ENCODE results near the gene TMEM125.

The TMEM125 gene

GRCh38 chr1:43269627-43270375, at the start of gene TMEM125:
TSS of gene TMEM125 (plus strand) at chr1:43269983. CDS start at chr1:43272723, 2,740 bp downstream.
- TF ChIP-seq TAF1 (IDR thresholded peaks at IDR 0.05; ENCODE audit: low read depth) (no peak), CREB1 (IDR thresholded peaks at IDR 0.05; ENCODE audit: low read depth) (no peak), ZBTB7A (IDR thresholded peaks at IDR 0.05; ENCODE audit: low read depth) (no peak), RAD21 (IDR thresholded peaks at IDR 0.05; ENCODE audit: low read depth) (no peak), CEBPB (IDR thresholded peaks at IDR 0.05) (no peak)

GRCh38 chr1:43220905-43221778, 48.6 kb upstream of the TMEM125 start:
- TF ChIP-seq EP300 (IDR thresholded peaks at IDR 0.05; ENCODE audit: borderline replicate concordance) (no peak), USF1 (IDR thresholded peaks at IDR 0.05) (no peak), NFIC (IDR thresholded peaks at IDR 0.05) (no peak), CREB1 (IDR thresholded peaks at IDR 0.05; ENCODE audit: low read depth) (no peak)

GRCh38 chr1:43221797-43222196, 48.0 kb upstream of the TMEM125 start:
- no peak for TF ChIP-seq TCF12 (IDR thresholded peaks at IDR 0.05; ENCODE audit: low read depth)
- no peak for TF ChIP-seq TEAD4 (IDR thresholded peaks at IDR 0.05)
- TF ChIP-seq CREB1 (IDR thresholded peaks at IDR 0.05; ENCODE audit: low read depth) = no peak
- TF ChIP-seq RAD21 (IDR thresholded peaks at IDR 0.05; ENCODE audit: low read depth) = no peak
- no peak for TF ChIP-seq NFIC (IDR thresholded peaks at IDR 0.05)
- no peak for TF ChIP-seq FOXM1 (IDR thresholded peaks at IDR 0.05; ENCODE audit: borderline replicate concordance, low read depth)
- TF ChIP-seq ZBTB7A (IDR thresholded peaks at IDR 0.05; ENCODE audit: low read depth) = no peak
- no peak for TF ChIP-seq CEBPB (IDR thresholded peaks at IDR 0.05)
- no peak for TF ChIP-seq USF1 (IDR thresholded peaks at IDR 0.05)

GRCh38 chr1:43222879-43223278, 46.9 kb upstream of the TMEM125 start:
- TF ChIP-seq REST (IDR thresholded peaks at IDR 0.05; ENCODE audit: low read depth) (peak; percentile 62), ZBTB7A (IDR thresholded peaks at IDR 0.05; ENCODE audit: low read depth) (no peak)

GRCh38 chr1:43225168-43225567, 44.6 kb upstream of the TMEM125 start:
- TF ChIP-seq NFIC (IDR thresholded peaks at IDR 0.05) (peak; percentile 48), TAF1 (IDR thresholded peaks at IDR 0.05; ENCODE audit: low read depth) (no peak), USF1 (IDR thresholded peaks at IDR 0.05) (peak; percentile 74), RAD21 (IDR thresholded peaks at IDR 0.05; ENCODE audit: low read depth) (peak; percentile 37)

- TF ChIP-seq TEAD4 (IDR thresholded peaks at IDR 0.05) (no peak), TAF1 (IDR thresholded peaks at IDR 0.05; ENCODE audit: low read depth) (peak; percentile 19; the same call in 1 of the 2 replicates), MAX (IDR thresholded peaks at IDR 0.05) (no peak), EP300 (IDR thresholded peaks at IDR 0.05; ENCODE audit: borderline replicate concordance) (no peak), ZBTB7A (IDR thresholded peaks at IDR 0.05; ENCODE audit: low read depth) (0 out of 2 replicates have a peak, but pooled peaks have one; percentile 45), NFIC (IDR thresholded peaks at IDR 0.05) (no peak), CREB1 (IDR thresholded peaks at IDR 0.05; ENCODE audit: low read depth) (no peak), RAD21 (IDR thresholded peaks at IDR 0.05; ENCODE audit: low read depth) (peak; percentile 98), EGR1 (IDR thresholded peaks at IDR 0.05) (no peak), CEBPB (IDR thresholded peaks at IDR 0.05) (no peak), FOXM1 (IDR thresholded peaks at IDR 0.05; ENCODE audit: borderline replicate concordance, low read depth) (no peak), USF1 (IDR thresholded peaks at IDR 0.05) (no peak)
Observed at GRCh38 chr1:43227143-43227764, 42.5 kb upstream of the TMEM125 start.
